ENCODE results near the gene PATJ. TPM values are rescaled to one million over a fixed set of nuclear protein-coding genes. Genes with fewer than 3 reads are reported as not detected.

The PATJ gene
- polyA plus RNA-seq, 1 donor (not counting 4 experiments of a cell fraction or from before 2014, with no cell fraction given): 28.1 TPM

DNA sequence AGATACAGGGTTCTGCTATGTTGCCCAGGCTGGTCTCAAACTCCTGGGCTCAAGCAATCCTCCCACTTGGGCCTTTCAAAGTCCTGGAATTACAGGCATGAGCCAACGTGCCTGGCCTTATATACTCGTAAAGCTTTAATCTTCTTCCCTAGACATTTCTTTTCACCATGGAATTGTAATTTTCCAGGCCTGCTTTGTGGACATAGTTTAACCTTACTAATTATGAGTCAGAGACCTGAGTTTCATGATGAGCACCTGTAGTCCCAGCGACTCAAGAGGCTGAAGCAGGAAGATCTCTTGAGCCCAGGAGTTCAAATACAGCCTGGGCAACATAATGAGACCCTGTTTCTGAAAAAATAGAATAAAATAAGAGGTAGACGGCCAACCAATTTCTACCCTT lies 12.3 kb downstream of the PATJ start:
- DNase-seq (ENCODE audit: low read depth, low spot score): peak; percentile 71

DNA sequence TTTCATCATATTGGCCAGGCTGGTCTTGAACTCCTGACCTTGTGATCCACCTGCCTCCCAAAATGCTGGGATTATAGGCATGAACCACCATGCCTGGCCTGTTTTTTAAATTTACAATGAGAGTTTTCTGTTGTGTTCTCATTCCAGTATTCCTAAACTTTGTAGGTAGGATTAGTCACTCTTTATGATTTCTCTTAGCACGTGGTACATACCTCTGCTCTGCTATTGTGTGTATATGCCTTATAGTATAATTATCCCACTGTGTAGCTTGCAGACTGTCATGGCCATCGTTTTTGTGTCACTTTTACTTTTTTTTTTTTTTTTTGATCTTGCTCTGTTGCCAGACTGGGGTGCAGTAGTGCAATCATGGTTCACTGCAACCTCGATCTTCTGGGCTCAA lies 14.5 kb downstream of the PATJ start:
- Histone ChIP-seq H3K27ac (ENCODE audit: control insufficient read depth, insufficient read depth, low read length) (no peak overlapping the region), H3K79me2 (ENCODE audit: control insufficient read depth, insufficient read depth, low read length) (peaks cover 85% of the 10 kb centered on the region), H3K4me2 (ENCODE audit: control insufficient read depth, extremely low read depth, insufficient read depth, low read depth, low read length) (no peak overlapping the region), H3K4me1 (ENCODE audit: control insufficient read depth, extremely low read depth, insufficient read depth, low read length) (peaks cover 14% of the 10 kb centered on the region), H3K9me3 (ENCODE audit: control insufficient read depth, low read depth, low read length) (no peaks in the 10 kb centered on the region), H3K9ac (ENCODE audit: control insufficient read depth, extremely low read depth, insufficient read depth, low read length) (no peak overlapping the region), H3K9me1 (ENCODE audit: control insufficient read depth, extremely low read depth, insufficient read depth, low read length) (peaks cover 3% of the 10 kb centered on the region), H3K36me3 (ENCODE audit: control insufficient read depth in 2 of 2, extremely low read depth in 1 of 2, insufficient read depth in 2 of 2, low read length in 2 of 2) (peaks cover 0 to 6% of the 10 kb centered on the region in 2 experiments), H4K20me1 (ENCODE audit: control insufficient read depth, extremely low read depth, insufficient read depth, low read length) (no peaks in the 10 kb centered on the region), H3K4me3 (ENCODE audit: control insufficient read depth in 2 of 3, extremely low read depth in 1 of 3, insufficient read depth in 2 of 3, low read depth in 1 of 3, low read length in 3 of 3) (no peak overlapping the region), H3K27me3 (ENCODE audit: control insufficient read depth, extremely low read depth, insufficient read depth, low read length) (no peaks in the 10 kb centered on the region), H2AFZ (ENCODE audit: control insufficient read depth, low read length) (no peak overlapping the region)
- no peak for FAIRE-seq
- TF ChIP-seq CTCF (optimal IDR thresholded peaks at IDR 0.05 in 1 of 3, IDR thresholded peaks at IDR 0.05 in 1 of 3, conservative IDR thresholded peaks at IDR 0.05 in 1 of 3; ENCODE audit: extremely low read depth in 1 of 3, insufficient read depth in 2 of 3, low read length in 3 of 3) (no peak), EZH2 (IDR thresholded peaks at IDR 0.05; ENCODE audit: low read length) (no peak)
- no peak for DNase-seq (ENCODE audit: low read depth, low spot score)
- dilution Hi-C loops (cut with MboI; ENCODE audit: extremely low pct_ligation_motif_present, low sequenced_read_pairs): no loop called here

More for the DNA sequence above, 12.3 kb downstream of the PATJ start:
- Histone ChIP-seq H2AFZ (ENCODE audit: control insufficient read depth, low read length) (no peak overlapping the region), H3K36me3 (ENCODE audit: control insufficient read depth in 2 of 2, extremely low read depth in 1 of 2, insufficient read depth in 2 of 2, low read length in 2 of 2) (peaks cover 0 to 6% of the 10 kb centered on the region in 2 experiments), H3K9me1 (ENCODE audit: control insufficient read depth, extremely low read depth, insufficient read depth, low read length) (no peaks in the 10 kb centered on the region), H4K20me1 (ENCODE audit: control insufficient read depth, extremely low read depth, insufficient read depth, low read length) (no peaks in the 10 kb centered on the region), H3K4me3 (ENCODE audit: control insufficient read depth in 2 of 3, extremely low read depth in 1 of 3, insufficient read depth in 2 of 3, low read depth in 1 of 3, low read length in 3 of 3) (no peak overlapping the region), H3K9ac (ENCODE audit: control insufficient read depth, extremely low read depth, insufficient read depth, low read length) (peak overlapping the region; percentile 4), H3K27me3 (ENCODE audit: control insufficient read depth, extremely low read depth, insufficient read depth, low read length) (no peaks in the 10 kb centered on the region), H3K27ac (ENCODE audit: control insufficient read depth, insufficient read depth, low read length) (peak overlapping the region; percentile 42), H3K4me1 (ENCODE audit: control insufficient read depth, extremely low read depth, insufficient read depth, low read length) (peaks cover 14% of the 10 kb centered on the region), H3K79me2 (ENCODE audit: control insufficient read depth, insufficient read depth, low read length) (peaks cover 84% of the 10 kb centered on the region), H3K9me3 (ENCODE audit: control insufficient read depth, low read depth, low read length) (no peaks in the 10 kb centered on the region), H3K4me2 (ENCODE audit: control insufficient read depth, extremely low read depth, insufficient read depth, low read depth, low read length) (no peak overlapping the region)
- dilution Hi-C loops (cut with MboI; ENCODE audit: extremely low pct_ligation_motif_present, low sequenced_read_pairs): no loop called here
- TF ChIP-seq CTCF (optimal IDR thresholded peaks at IDR 0.05 in 1 of 3, IDR thresholded peaks at IDR 0.05 in 1 of 3, conservative IDR thresholded peaks at IDR 0.05 in 1 of 3; ENCODE audit: extremely low read depth in 1 of 3, insufficient read depth in 2 of 3, low read length in 3 of 3) (no peak), EZH2 (IDR thresholded peaks at IDR 0.05; ENCODE audit: low read length) (no peak)
- FAIRE-seq: peak; percentile 86

Data from keratinocyte (primary cell).